22Rv1 (cell line): Measurements from ENCODE around the gene NARS2.

Experiments used
- H3K27ac ChIP-seq: fragments of 450-650 bp; 2 replicates; pipeline ENCODE4 v1.5.1; 2017
- CTCF ChIP-seq: fragments of 450-650 bp; IDR thresholded peaks from 2 replicates; pipeline ENCODE4 v1.5.1; 2017; ENCODE audit warnings: mild to moderate bottlenecking
- ZFX ChIP-seq: fragments of 450-650 bp; IDR thresholded peaks from 2 replicates; pipeline ENCODE4 v1.6.1; 2017; ENCODE audit warnings: antibody characterized with exemption, borderline replicate concordance

Gene NARS2

GRCh38 chr11:78408619-78409018 lies 166.0 kb downstream of the NARS2 start:
- TF ChIP-seq CTCF (no peak), ZFX (no peak)
- H3K27ac ChIP-seq, result no peak overlapping the region

- TF ChIP-seq ZFX, result no peak
- no peak for TF ChIP-seq CTCF
- no peak overlapping the region for H3K27ac ChIP-seq
Observed at GRCh38 chr11:78406568-78407196, 168.0 kb downstream of the NARS2 start.

- no peak for TF ChIP-seq ZFX
- no peak for TF ChIP-seq CTCF
- no peak overlapping the region for H3K27ac ChIP-seq
Observed at GRCh38 chr11:78405805-78406204, 168.9 kb downstream of the NARS2 start.

- no peak overlapping the region for H3K27ac ChIP-seq
- TF ChIP-seq ZFX (no peak), CTCF (no peak)
Observed at GRCh38 chr11:78403781-78404180, 170.9 kb downstream of the NARS2 start.

- TF ChIP-seq ZFX, result no peak
- no peak for TF ChIP-seq CTCF
Observed at GRCh38 chr11:78402847-78403246, 171.8 kb downstream of the NARS2 start.

GRCh38 chr11:78400702-78401101 lies 174.0 kb downstream of the NARS2 start:
- TF ChIP-seq ZFX (no peak), CTCF (no peak)
- no peak overlapping the region for H3K27ac ChIP-seq

More at GRCh38 chr11:78402847-78403246, 171.8 kb downstream of the NARS2 start:
- H3K27ac ChIP-seq, result no peak overlapping the region

- TF ChIP-seq ZFX (no peak), CTCF (no peak)
- no peak overlapping the region for H3K27ac ChIP-seq
Observed at GRCh38 chr11:78400116-78400515, 174.5 kb downstream of the NARS2 start.
